Caco-2 (cell line): Measurements from ENCODE around the gene HOXD11. TPM values are rescaled to one million over a fixed set of nuclear protein-coding genes. Genes with fewer than 3 reads are reported as not detected.

ENCODE experiments used
- BruUV-seq: library from RNA; stranded (reverse); fragments of 400-500 nt; replicated peaks from 2 replicates; lab custom pipeline; 2021; lab: Mats Ljungman, UMichigan
- CTCF ChIA-PET: fragments of 300-600 bp; sonication (Branson Sonifier 250); formaldehyde crosslinking; loops from one replicate; lab custom pipeline; 2022; ENCODE audit warnings: antibody characterized with exemption; lab: Charles Lee
- POLR2A ChIA-PET: fragments of 300-600 bp; sonication (Branson Sonifier 250); formaldehyde crosslinking; loops from one replicate; lab custom pipeline; 2022; ENCODE audit warnings: antibody characterized with exemption; lab: Charles Lee
- DNase-seq, 2 experiments: peaks; one replicate each; pipeline versions ENCODE4 v3.0.0 to v3.0.0-alpha.2; 2020 to 2022
- H3K27me3 ChIP-seq: replicated peaks from 2 replicates; pipeline ENCODE4 v1.6.0; 2011; ENCODE audit warnings: low read length; ENCODE audit not compliant: control insufficient read depth, insufficient read depth
- H3K36me3 ChIP-seq: 2 replicates; pipeline ENCODE4 v1.5.1; 2011; ENCODE audit warnings: low read length; ENCODE audit not compliant: control insufficient read depth, insufficient read depth
- H3K4me1 ChIP-seq: fragments of 250-450 bp; sonication (Bioruptor Pico); 2 replicates; pipeline ENCODE4 v1.5.1; 2020; ENCODE audit warnings: mild to moderate bottlenecking
- H3K4me3 ChIP-seq: 2 replicates; pipeline ENCODE4 v1.5.1; 2011; ENCODE audit warnings: low read depth, mild to moderate bottlenecking, control low read depth, low read length
- H3K9me3 ChIP-seq: fragments of 250-450 bp; sonication (Bioruptor Pico); 2 replicates; pipeline ENCODE4 v1.5.1; 2020; ENCODE audit warnings: mild to moderate bottlenecking, moderate library complexity
- H3K27ac Mint-ChIP-seq: one replicate; pipeline ENCODE4 v1.8.0; 2022; ENCODE audit warnings: mixed read lengths; ENCODE audit not compliant: unreplicated experiment
- H3K27me3 Mint-ChIP-seq: one replicate; pipeline ENCODE4 v1.8.0; 2022; ENCODE audit warnings: mixed read lengths; ENCODE audit not compliant: insufficient read depth, unreplicated experiment
- H3K36me3 Mint-ChIP-seq: one replicate; pipeline ENCODE4 v1.8.0; 2022; ENCODE audit warnings: mild to moderate bottlenecking, mixed read lengths; ENCODE audit not compliant: insufficient read depth, unreplicated experiment
- H3K4me1 Mint-ChIP-seq: one replicate; pipeline ENCODE4 v1.8.0; 2022; ENCODE audit warnings: low read depth, mixed read lengths; ENCODE audit not compliant: unreplicated experiment
- H3K4me3 Mint-ChIP-seq: one replicate; pipeline ENCODE4 v1.8.0; 2022; ENCODE audit warnings: mild to moderate bottlenecking, moderate library complexity, mixed read lengths; ENCODE audit not compliant: unreplicated experiment
- H3K9me3 Mint-ChIP-seq: one replicate; pipeline ENCODE4 v1.8.0; 2022; ENCODE audit warnings: mixed read lengths; ENCODE audit not compliant: unreplicated experiment
- intact Hi-C: fragments of 100-400 bp; cut with micrococcal nuclease; formaldehyde crosslinking; loops from one replicate; pipeline ENCODE4 v1.10.0; 2022; ENCODE audit not compliant: unreplicated experiment
- total RNA-seq: library from RNA; stranded (reverse); gene quantifications from 2 replicates; pipeline ENCODE4 v1.2.3, GENCODE V29; 2022
- TF ChIP-seq, protein P1 (sequence below), 2 experiments: fragments of 200-600 bp in 1 of 2; IDR thresholded peaks; 1 replicate in 1 of 2; 2 replicates in 1 of 2; pipeline versions ENCODE4 v1.5.1 to v1.8.0; 2011 to 2022; ENCODE audit warnings: antibody characterized with exemption in 1 of 2, control low read depth in 1 of 2, inconsistent platforms in 1 of 2, low read depth in 1 of 2, low read length in 1 of 2, mild to moderate bottlenecking in 1 of 2, moderate library complexity in 1 of 2; ENCODE audit not compliant: insufficient read depth in 1 of 2, severe bottlenecking in 1 of 2, unreplicated experiment in 1 of 2

Gene HOXD11
- total RNA-seq, 1 experiment from 2014 or later = not detected

DNA sequence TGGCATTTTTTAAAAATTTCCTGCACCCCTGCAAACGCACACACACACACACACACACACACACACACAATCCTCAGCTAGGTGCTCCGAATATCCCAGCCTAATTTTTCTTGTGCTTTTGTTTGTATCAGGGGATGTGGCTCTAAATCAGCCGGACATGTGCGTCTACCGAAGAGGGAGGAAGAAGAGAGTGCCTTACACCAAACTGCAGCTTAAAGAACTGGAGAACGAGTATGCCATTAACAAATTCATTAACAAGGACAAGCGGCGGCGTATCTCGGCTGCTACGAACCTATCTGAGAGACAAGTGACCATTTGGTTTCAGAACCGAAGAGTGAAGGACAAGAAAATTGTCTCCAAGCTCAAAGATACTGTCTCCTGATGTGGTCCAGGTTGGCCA lies 12.7 kb upstream of the HOXD11 start:
- peaks cover 13% of the 10 kb centered on the region for H3K4me1 ChIP-seq
- no peaks in the 10 kb centered on the region for H3K9me3 ChIP-seq
- H3K36me3 ChIP-seq = no peaks in the 10 kb centered on the region
- Mint-ChIP-seq H3K4me3 (no peak overlapping the region), H3K36me3 (no peaks in the 10 kb centered on the region), H3K4me1 (no peaks in the 10 kb centered on the region), H3K9me3 (no peaks in the 10 kb centered on the region), H3K27ac (no peak overlapping the region), H3K27me3 (peaks cover 45% of the 10 kb centered on the region)
- intact Hi-C loops = loop anchor here (10.0 kb wide), 2 partner anchors 490 to 1060 kb away; no protein-coding TSS in a partner anchor
- DNase-seq = no peak
- no TSS peak for BruUV-seq
- CTCF ChIA-PET = interaction anchor here (0.7 kb wide), 1 partner anchor 32 kb away, joined by 3 read pairs; no protein-coding TSS in a partner anchor
- POLR2A ChIA-PET = no interaction called here
- H3K4me3 ChIP-seq = no peak overlapping the region
- TF ChIP-seq, protein P1, sequence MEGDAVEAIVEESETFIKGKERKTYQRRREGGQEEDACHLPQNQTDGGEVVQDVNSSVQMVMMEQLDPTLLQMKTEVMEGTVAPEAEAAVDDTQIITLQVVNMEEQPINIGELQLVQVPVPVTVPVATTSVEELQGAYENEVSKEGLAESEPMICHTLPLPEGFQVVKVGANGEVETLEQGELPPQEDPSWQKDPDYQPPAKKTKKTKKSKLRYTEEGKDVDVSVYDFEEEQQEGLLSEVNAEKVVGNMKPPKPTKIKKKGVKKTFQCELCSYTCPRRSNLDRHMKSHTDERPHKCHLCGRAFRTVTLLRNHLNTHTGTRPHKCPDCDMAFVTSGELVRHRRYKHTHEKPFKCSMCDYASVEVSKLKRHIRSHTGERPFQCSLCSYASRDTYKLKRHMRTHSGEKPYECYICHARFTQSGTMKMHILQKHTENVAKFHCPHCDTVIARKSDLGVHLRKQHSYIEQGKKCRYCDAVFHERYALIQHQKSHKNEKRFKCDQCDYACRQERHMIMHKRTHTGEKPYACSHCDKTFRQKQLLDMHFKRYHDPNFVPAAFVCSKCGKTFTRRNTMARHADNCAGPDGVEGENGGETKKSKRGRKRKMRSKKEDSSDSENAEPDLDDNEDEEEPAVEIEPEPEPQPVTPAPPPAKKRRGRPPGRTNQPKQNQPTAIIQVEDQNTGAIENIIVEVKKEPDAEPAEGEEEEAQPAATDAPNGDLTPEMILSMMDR (IDR thresholded peaks at IDR 0.05; ENCODE audit: insufficient read depth in 1 of 2, low read depth in 1 of 2, low read length in 1 of 2, severe bottlenecking in 1 of 2, unreplicated experiment in 1 of 2) = no peak
- H3K27me3 ChIP-seq = peaks cover 14% of the 10 kb centered on the region

DNA sequence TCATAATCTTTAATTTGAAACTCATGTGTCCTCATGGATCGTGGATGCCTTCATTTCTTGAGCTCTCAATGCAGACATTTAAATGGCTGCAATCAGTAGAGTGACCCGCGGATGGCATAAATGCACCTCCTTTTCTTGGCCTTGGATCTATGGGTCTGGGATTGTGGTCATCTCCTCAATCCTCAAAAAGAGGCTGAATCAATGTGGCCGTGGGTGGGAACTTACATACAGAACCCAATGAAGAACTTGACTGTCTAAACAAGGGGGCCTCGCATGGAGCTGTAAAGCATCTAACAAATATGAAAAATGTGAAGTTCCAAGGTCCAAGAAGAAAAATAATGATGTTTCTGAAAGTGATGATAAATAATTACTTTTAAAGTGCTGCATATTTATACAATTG lies 11.7 kb upstream of the HOXD11 start:
- BruUV-seq = no TSS peak

DNA sequence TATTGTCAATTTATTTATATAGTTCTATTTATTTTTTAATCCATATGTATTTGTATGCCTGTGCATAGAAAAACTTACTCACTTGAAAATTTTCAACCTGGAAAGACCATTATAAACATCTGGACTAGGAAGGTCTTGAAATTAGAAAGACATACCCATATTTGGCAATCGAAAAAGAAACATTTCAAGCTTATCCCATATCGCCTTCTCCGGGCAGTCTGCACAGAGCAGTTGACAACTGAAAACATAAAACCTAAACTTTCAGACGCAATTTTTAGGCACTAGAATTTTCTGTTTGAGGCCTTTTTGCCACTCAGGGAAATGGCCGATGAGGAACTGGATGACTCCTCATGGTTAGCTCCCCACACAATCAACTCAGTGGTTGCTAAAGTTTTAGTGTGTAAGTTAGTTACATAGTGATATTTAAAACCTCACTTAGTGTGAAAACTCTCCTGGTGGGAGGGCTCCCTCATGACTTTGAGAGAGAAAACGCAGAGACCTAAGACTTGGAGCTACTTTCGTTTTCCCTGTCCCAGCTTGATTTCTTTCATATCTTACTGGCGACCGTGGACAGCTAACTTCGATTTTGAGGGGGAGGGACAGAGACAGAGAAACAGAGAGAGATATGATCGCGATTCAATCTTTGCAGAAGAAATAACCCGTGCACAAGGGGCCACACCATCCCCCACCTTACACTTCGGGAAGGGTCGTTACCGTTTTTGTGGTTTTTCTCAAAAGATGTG lies 10.7 kb upstream of the HOXD11 start:
- no peaks in the 10 kb centered on the region for H3K9me3 ChIP-seq
- ChIA-PET CTCF (interaction anchor here (0.8 to 2.0 kb wide), 6 partner anchors 8 to 1347 kb away, joined by 3 to 4 read pairs (median 3); partner anchors contain the start of gene LNPK), POLR2A (interaction anchor here (0.5 kb wide), 1 partner anchor 30 kb away, joined by 5 read pairs; no protein-coding TSS in a partner anchor)
- H3K27me3 Mint-ChIP-seq = peaks cover 41% of the 10 kb centered on the region
- H3K4me3 ChIP-seq = peak overlapping the region; percentile 42; the same call in 1 of the 2 replicates
- no peaks in the 10 kb centered on the region for H3K36me3 ChIP-seq
- intact Hi-C loops = loop anchor here (2.0 to 10.0 kb wide), 3 partner anchors 492 to 1062 kb away; no protein-coding TSS in a partner anchor
- H3K36me3 Mint-ChIP-seq = no peaks in the 10 kb centered on the region
- DNase-seq = peak in 1 of 2 experiments; percentile 7
- TF ChIP-seq, protein P1 (IDR thresholded peaks at IDR 0.05; ENCODE audit: insufficient read depth in 1 of 2, low read depth in 1 of 2, low read length in 1 of 2, severe bottlenecking in 1 of 2, unreplicated experiment in 1 of 2) = no peak
- H3K27me3 ChIP-seq = peaks cover 14% of the 10 kb centered on the region
- H3K4me1 ChIP-seq = peaks cover 13% of the 10 kb centered on the region
- no TSS peak for BruUV-seq
- H3K4me3 Mint-ChIP-seq = peak overlapping the region; percentile 66
- no peaks in the 10 kb centered on the region for H3K9me3 Mint-ChIP-seq
- H3K27ac Mint-ChIP-seq = no peak overlapping the region
- H3K4me1 Mint-ChIP-seq = no peaks in the 10 kb centered on the region

More for the DNA sequence above, 11.7 kb upstream of the HOXD11 start:
- Mint-ChIP-seq H3K27me3 (peaks cover 41% of the 10 kb centered on the region), H3K9me3 (no peaks in the 10 kb centered on the region), H3K36me3 (no peaks in the 10 kb centered on the region), H3K4me3 (no peak overlapping the region), H3K4me1 (no peaks in the 10 kb centered on the region), H3K27ac (no peak overlapping the region)
- Histone ChIP-seq H3K27me3 (peaks cover 14% of the 10 kb centered on the region), H3K36me3 (no peaks in the 10 kb centered on the region), H3K4me1 (peaks cover 13% of the 10 kb centered on the region), H3K9me3 (no peaks in the 10 kb centered on the region), H3K4me3 (no peak overlapping the region)
- DNase-seq = no peak
- TF ChIP-seq, protein P1 (IDR thresholded peaks at IDR 0.05; ENCODE audit: insufficient read depth in 1 of 2, low read depth in 1 of 2, low read length in 1 of 2, severe bottlenecking in 1 of 2, unreplicated experiment in 1 of 2) = no peak
- ChIA-PET CTCF (interaction anchor here (0.6 to 1.5 kb wide), 3 partner anchors 16 to 143 kb away, joined by 3 read pairs; partner anchors contain the start of gene LNPK), POLR2A (no interaction called here)
- intact Hi-C loops = loop anchor here (10.0 kb wide), 2 partner anchors 491 to 1061 kb away; no protein-coding TSS in a partner anchor
